OCI-M2 (cell line): ENCODE results near the gene UBE2V1.

ENCODE experiments used
- DNase-seq: peaks from one replicate; lab custom pipeline; 2025; ENCODE audit not compliant: unreplicated experiment; lab: John Stamatoyannopoulos, UW

UBE2V1 gene

GRCh38 chr20:50049442-50050026 is 63.4 kb downstream of the UBE2V1 start:
- DNase-seq, result no peak

GRCh38 chr20:50048420-50049166 is 64.4 kb downstream of the UBE2V1 start:
- DNase-seq, result no peak

- no peak for DNase-seq
Measured at GRCh38 chr20:50044353-50044960, 68.5 kb downstream of the UBE2V1 start.

- no peak for DNase-seq
Measured at GRCh38 chr20:50043573-50044352, 69.2 kb downstream of the UBE2V1 start.

- no peak for DNase-seq
Measured at GRCh38 chr20:50042370-50043313, 70.3 kb downstream of the UBE2V1 start.

- no peak for DNase-seq
Measured at GRCh38 chr20:50041246-50041873, 71.6 kb downstream of the UBE2V1 start.

GRCh38 chr20:50040432-50041245 is 72.3 kb downstream of the UBE2V1 start:
- DNase-seq, result no peak

- no peak for DNase-seq
Measured at GRCh38 chr20:50039706-50040431, 73.1 kb downstream of the UBE2V1 start.

- DNase-seq, result no peak
Measured at GRCh38 chr20:50038574-50038991, 74.4 kb downstream of the UBE2V1 start.

GRCh38 chr20:50038169-50038568 is 74.8 kb downstream of the UBE2V1 start:
- DNase-seq, result no peak

- no peak for DNase-seq
Measured at GRCh38 chr20:50037575-50037974, 75.4 kb downstream of the UBE2V1 start.

GRCh38 chr20:50037123-50037522 is 75.8 kb downstream of the UBE2V1 start:
- no peak for DNase-seq

GRCh38 chr20:50036703-50037102 is 76.2 kb downstream of the UBE2V1 start:
- no peak for DNase-seq

GRCh38 chr20:50034567-50035180 is 78.3 kb downstream of the UBE2V1 start:
- DNase-seq, result no peak

- no peak for DNase-seq
Measured at GRCh38 chr20:50032955-50033666, 79.8 kb downstream of the UBE2V1 start.
